ENCODE measurements around the gene CCER1.
"Not testable (repeated sequence)": the region's sequence is repeated elsewhere in the genome, so short reads cannot be mapped to it uniquely, and the experiment has no call there.

The CCER1 gene

DNA sequence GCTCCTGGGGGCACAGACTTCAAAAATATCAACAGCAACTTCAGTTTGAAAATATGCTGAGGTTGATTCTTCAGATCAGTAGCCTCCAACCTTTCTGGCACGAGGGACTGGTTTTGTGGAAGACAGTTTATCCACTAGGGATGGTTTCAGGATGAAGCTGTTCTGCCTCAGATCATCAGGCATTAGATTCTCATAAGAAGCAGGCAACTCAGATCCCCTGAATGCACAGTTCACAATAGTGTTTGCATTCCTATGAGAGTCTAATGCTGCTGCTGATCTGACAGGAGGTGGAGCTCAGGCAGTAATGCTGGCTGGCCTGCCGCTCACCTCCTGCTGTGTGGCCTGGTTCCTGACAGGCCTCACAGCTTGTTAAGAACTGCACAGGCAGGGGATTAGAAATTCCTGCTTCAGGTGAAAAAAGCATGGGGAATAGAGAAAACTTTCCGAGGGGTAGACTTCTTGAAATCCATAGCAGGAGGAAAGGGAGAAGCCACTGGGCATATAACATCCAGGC lies 37.0 kb upstream of the CCER1 start:
- H3K4me3 ChIP-seq (ENCODE audit: low read length): no peak overlapping the region
- no peak for DNase-seq (ENCODE audit: low read depth)
- TF ChIP-seq CTCF (IDR thresholded peaks at IDR 0.05; ENCODE audit: insufficient read depth, low read depth, low read length, missing control alignments): no peak

DNA sequence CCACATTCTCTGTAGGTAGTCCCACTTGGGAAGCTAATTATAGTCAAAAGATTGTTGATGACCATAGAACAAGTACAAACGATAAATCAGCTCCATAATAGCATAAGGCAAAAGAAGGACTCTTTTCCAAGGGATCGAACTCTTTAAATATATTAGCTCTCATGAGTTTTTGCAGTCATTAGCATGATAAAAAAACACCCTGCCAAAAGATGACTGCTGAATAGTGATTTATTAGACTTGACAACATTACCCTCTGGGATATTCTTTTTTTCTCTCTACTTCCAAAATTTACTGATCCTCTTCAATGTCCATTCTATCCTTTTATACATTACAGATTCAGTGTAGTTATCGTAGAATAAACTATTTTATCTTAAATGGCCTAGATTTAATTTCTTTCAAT lies 35.6 kb upstream of the CCER1 start:
- TF ChIP-seq CTCF (IDR thresholded peaks at IDR 0.05; ENCODE audit: insufficient read depth, low read depth, low read length, missing control alignments): no peak
- H3K4me3 ChIP-seq (ENCODE audit: low read length): no peak overlapping the region
- DNase-seq (ENCODE audit: low read depth): no peak

DNA sequence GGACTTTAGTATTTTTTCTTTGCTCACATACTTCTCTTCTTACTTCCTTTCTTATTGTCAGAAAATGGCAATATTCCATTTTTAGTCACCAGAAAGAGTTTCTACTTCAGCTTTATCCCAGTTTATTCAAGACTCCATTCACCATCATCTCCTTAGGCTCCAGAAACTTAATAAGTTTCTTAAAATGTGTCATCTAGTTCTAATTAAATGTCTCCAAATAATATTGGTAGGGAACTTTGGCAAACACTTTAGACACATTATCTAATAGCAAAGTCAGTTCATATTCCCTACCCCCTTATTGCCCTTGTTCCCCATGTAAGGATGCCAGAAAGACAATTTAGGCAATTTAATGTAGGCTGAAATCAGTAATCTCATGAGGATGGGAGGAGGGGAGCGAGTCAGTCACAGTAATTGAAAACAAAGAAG lies 34.7 kb upstream of the CCER1 start:
- DNase-seq (ENCODE audit: low read depth): no peak
- TF ChIP-seq CTCF (IDR thresholded peaks at IDR 0.05; ENCODE audit: insufficient read depth, low read depth, low read length, missing control alignments): no peak
- no peak overlapping the region for H3K4me3 ChIP-seq (ENCODE audit: low read length)

DNA sequence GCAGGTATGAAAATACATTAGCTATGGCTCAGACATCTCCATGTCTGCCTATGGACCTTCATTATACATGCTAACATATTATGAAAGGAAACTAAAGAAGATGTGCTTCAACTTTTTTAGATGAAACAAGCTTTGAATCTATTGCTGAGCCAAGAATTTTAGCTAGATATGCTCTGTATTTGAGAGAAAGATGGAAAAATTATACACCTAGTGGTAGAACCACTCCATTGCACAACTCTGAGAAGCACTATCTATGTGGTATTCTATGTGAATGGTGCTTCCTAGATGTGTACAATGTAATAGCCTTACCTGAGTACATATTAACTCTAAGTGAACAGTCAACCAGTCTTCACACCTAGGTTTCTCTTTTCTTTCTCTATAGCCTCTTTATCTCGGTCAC lies 32.5 kb upstream of the CCER1 start:
- DNase-seq (ENCODE audit: low read depth): no peak
- TF ChIP-seq CTCF (IDR thresholded peaks at IDR 0.05; ENCODE audit: insufficient read depth, low read depth, low read length, missing control alignments): no peak
- H3K4me3 ChIP-seq (ENCODE audit: low read length): no peak overlapping the region

DNA sequence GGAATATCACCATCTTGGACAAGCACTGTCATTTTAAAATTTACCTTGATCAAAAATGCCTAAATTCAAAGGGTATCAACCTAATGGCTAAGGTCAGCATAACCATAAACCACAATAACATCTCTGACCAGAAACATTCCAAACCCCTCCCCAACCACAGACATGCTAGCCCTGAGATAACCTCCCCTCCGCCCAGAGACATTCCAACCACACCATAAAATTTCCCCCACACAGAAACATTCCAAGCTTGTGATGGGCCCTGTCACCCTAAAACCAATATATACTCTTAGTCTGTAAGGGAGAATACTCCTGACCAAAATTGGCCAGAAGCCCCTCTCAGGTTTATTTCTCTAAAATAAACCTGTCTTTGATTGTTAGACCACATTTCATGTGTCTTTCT lies 32.1 kb upstream of the CCER1 start:
- no peak for TF ChIP-seq CTCF (IDR thresholded peaks at IDR 0.05; ENCODE audit: insufficient read depth, low read depth, low read length, missing control alignments)
- DNase-seq (ENCODE audit: low read depth): no peak
- no peak overlapping the region for H3K4me3 ChIP-seq (ENCODE audit: low read length)

GRCh38 chr12:90985331-90985730 lies 30.4 kb upstream of the CCER1 start:
- not testable (repeated sequence) for DNase-seq (ENCODE audit: low read depth); H3K4me3 ChIP-seq (ENCODE audit: low read length)

DNA sequence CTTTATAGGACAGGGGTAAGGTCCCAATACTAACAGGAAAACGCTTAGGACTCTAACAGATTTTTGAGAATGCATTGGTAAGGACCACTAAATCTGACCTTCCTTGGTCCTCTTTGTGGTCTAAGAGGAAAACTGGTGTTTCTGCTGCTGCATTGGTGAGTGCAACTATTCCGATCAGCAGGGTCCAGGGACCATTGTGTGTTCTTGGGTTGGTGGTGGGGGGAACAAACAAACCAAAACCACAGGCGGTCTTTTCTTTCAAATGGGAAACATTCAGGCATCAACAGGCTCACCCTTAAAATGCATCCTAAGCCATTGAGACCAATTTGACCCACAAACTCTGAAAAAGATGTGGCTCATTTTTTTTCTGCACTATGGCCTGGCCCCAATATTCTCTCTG lies 29.1 kb upstream of the CCER1 start:
- TF ChIP-seq CTCF (IDR thresholded peaks at IDR 0.05; ENCODE audit: insufficient read depth, low read depth, low read length, missing control alignments): no peak
- H3K4me3 ChIP-seq (ENCODE audit: low read length): no peak overlapping the region
- DNase-seq (ENCODE audit: low read depth): no peak

Data from epithelial cell of esophagus (primary cell).